IMR-90 (cell line): Measurements from ENCODE around the gene PRELP. TPM values are rescaled to one million over a fixed set of nuclear protein-coding genes. Genes with fewer than 3 reads are reported as not detected.

ENCODE experiments used
- ATAC-seq: fragments of 200-7000 bp; cut with Tn5 transposase; 2 replicates; pipeline ENCODE4 v1.9.1; 2020; ENCODE audit warnings: low read depth, mild to moderate bottlenecking, moderate library complexity
- BruUV-seq: library from RNA; stranded (reverse); fragments of 400-500 nt; replicated peaks from 2 replicates; lab custom pipeline; 2021; lab: Mats Ljungman, UMichigan
- CTCF ChIA-PET: fragments of 300-600 bp; formaldehyde crosslinking; extraction: SDS; loops from one replicate; lab custom pipeline; 2021; ENCODE audit warnings: antibody characterized with exemption; lab: Yijun Ruan, JAX
- POLR2A ChIA-PET: fragments of 300-600 bp; sonication (Branson Sonifier 250); formaldehyde crosslinking; loops from one replicate; lab custom pipeline; 2022; ENCODE audit warnings: antibody characterized with exemption; ENCODE audit not compliant: unreplicated experiment; lab: Charles Lee
- DNase-seq: peaks from one replicate; pipeline ENCODE4 v3.0.0; 2013
- H2AFZ ChIP-seq: replicated peaks from 2 replicates; pipeline ENCODE3; 2013; ENCODE audit warnings: low read length, mild to moderate bottlenecking; ENCODE audit not compliant: poor library complexity
- H2AK5ac ChIP-seq: 2 replicates; pipeline ENCODE4 v1.6.1; 2013; ENCODE audit warnings: low read depth, low read length, inconsistent platforms
- H2AK9ac ChIP-seq: replicated peaks from 2 replicates; pipeline ENCODE3; 2013; ENCODE audit warnings: mild to moderate bottlenecking, low read depth, low read length, moderate library complexity; ENCODE audit not compliant: poor library complexity
- H2BK120ac ChIP-seq: 2 replicates; pipeline ENCODE4 v1.6.1; 2013; ENCODE audit warnings: low read depth, low read length, inconsistent platforms
- H2BK15ac ChIP-seq: 3 replicates; pipeline ENCODE4 v1.6.1; 2013; ENCODE audit warnings: low read depth, low read length, inconsistent platforms
- H2BK20ac ChIP-seq: 2 replicates; pipeline ENCODE4 v1.6.1; 2013; ENCODE audit warnings: low read depth, mild to moderate bottlenecking, inconsistent platforms, low read length, moderate library complexity
- H2BK5ac ChIP-seq: 2 replicates; pipeline ENCODE4 v1.6.1; 2013; ENCODE audit warnings: mild to moderate bottlenecking, low read depth, low read length, inconsistent platforms; ENCODE audit not compliant: poor library complexity, severe bottlenecking
- H3K14ac ChIP-seq: replicated peaks from 2 replicates; pipeline ENCODE4 v1.6.1; 2013; ENCODE audit warnings: low read depth, low read length, inconsistent platforms
- H3K18ac ChIP-seq: 2 replicates; pipeline ENCODE4 v1.6.1; 2013; ENCODE audit warnings: low read depth, low read length, control low read depth
- H3K23ac ChIP-seq: 2 replicates; pipeline ENCODE4 v1.6.1; 2013; ENCODE audit warnings: low read depth, low read length, inconsistent platforms
- H3K27ac ChIP-seq: 2 replicates; pipeline ENCODE4 v1.5.1; 2013; ENCODE audit warnings: mild to moderate bottlenecking, control low read depth, low read length; ENCODE audit not compliant: insufficient read depth
- H3K27me3 ChIP-seq: 2 replicates; pipeline ENCODE4 v1.6.1; 2013; ENCODE audit warnings: low read length; ENCODE audit not compliant: control insufficient read depth, insufficient read depth
- H3K36me3 ChIP-seq: 2 replicates; pipeline ENCODE4 v1.6.1; 2013; ENCODE audit warnings: low read length, mixed read lengths; ENCODE audit not compliant: control insufficient read depth, insufficient read depth
- H3K4ac ChIP-seq: 2 replicates; pipeline ENCODE4 v1.6.1; 2013; ENCODE audit warnings: low read depth, low read length, inconsistent platforms
- H3K4me1 ChIP-seq: 2 replicates; pipeline ENCODE4 v1.6.1; 2013; ENCODE audit warnings: low read length, mixed read lengths; ENCODE audit not compliant: control insufficient read depth, insufficient read depth
- H3K4me2 ChIP-seq: 2 replicates; pipeline ENCODE4 v1.6.1; 2013; ENCODE audit warnings: low read depth, mild to moderate bottlenecking, control low read depth, low read length, moderate library complexity
- H3K4me3 ChIP-seq: 2 replicates; pipeline ENCODE4 v1.5.1; 2013; ENCODE audit warnings: low read depth, mild to moderate bottlenecking, control low read depth, low read length, moderate library complexity; ENCODE audit not compliant: insufficient read depth
- H3K56ac ChIP-seq: 2 replicates; pipeline ENCODE4 v1.6.1; 2013; ENCODE audit warnings: low read length, inconsistent platforms; ENCODE audit not compliant: insufficient read depth; ENCODE audit errors: extremely low read depth
- H3K79me1 ChIP-seq, 2 experiments: 2 replicates each; pipeline ENCODE4 v1.6.1; 2013; ENCODE audit warnings: low read length in 2 of 2, inconsistent platforms in 1 of 2, low read depth in 1 of 2
- H3K9ac ChIP-seq: 2 replicates; pipeline ENCODE4 v1.6.1; 2013; ENCODE audit warnings: low read depth, low read length, control low read depth
- H3K9me1 ChIP-seq: 2 replicates; pipeline ENCODE4 v1.6.1; 2013; ENCODE audit warnings: low read length, inconsistent platforms; ENCODE audit not compliant: insufficient read depth
- H3K9me3 ChIP-seq: 2 replicates; pipeline ENCODE4 v1.6.1; 2013; ENCODE audit warnings: low read length; ENCODE audit not compliant: control insufficient read depth, insufficient read depth
- H4K20me1 ChIP-seq: 2 replicates; pipeline ENCODE4 v1.6.1; 2013; ENCODE audit warnings: low read length, inconsistent platforms; ENCODE audit not compliant: insufficient read depth
- H4K5ac ChIP-seq: 2 replicates; pipeline ENCODE4 v1.6.1; 2013; ENCODE audit warnings: mild to moderate bottlenecking, low read depth, low read length, control low read depth
- H4K8ac ChIP-seq, 2 experiments: 2 replicates each; pipeline ENCODE4 v1.6.1; 2013; ENCODE audit warnings: low read depth in 2 of 2, low read length in 2 of 2, control low read depth in 1 of 2, inconsistent platforms in 1 of 2
- H4K91ac ChIP-seq: 2 replicates; pipeline ENCODE4 v1.6.1; 2013; ENCODE audit warnings: low read depth, low read length, inconsistent platforms; ENCODE audit not compliant: insufficient read depth
- BHLHE40 ChIP-seq: fragments of 150-350 bp; IDR thresholded peaks from 2 replicates; pipeline ENCODE4 v1.6.1; 2016; ENCODE audit warnings: mild to moderate bottlenecking, low read depth, low read length
- MAFK ChIP-seq: IDR thresholded peaks from 2 replicates; pipeline ENCODE4 v1.6.1; 2012; ENCODE audit warnings: low read depth, low read length, improper control_type of control experiment
- RAD21 ChIP-seq: IDR thresholded peaks from 2 replicates; pipeline ENCODE4 v1.6.1; 2012; ENCODE audit warnings: low read length, improper control_type of control experiment
- RCOR1 ChIP-seq: IDR thresholded peaks from 2 replicates; pipeline ENCODE4 v1.6.1; 2012; ENCODE audit warnings: mild to moderate bottlenecking, low read length, improper control_type of control experiment; ENCODE audit not compliant: insufficient replicate concordance
- RFX5 ChIP-seq: IDR thresholded peaks from 2 replicates; pipeline ENCODE4 v1.8.0; 2012; ENCODE audit warnings: low read depth, mild to moderate bottlenecking, low read length, moderate library complexity
- WGBS, 2 experiments: methylation state at CpG; one replicate each; pipeline versions ENCODE4 v1.1.5 to v1.1.7; 2013; ENCODE audit warnings: missing lambda C conversion rate in 2 of 2; ENCODE audit not compliant: insufficient read length in 1 of 2; ENCODE audit errors: extremely low coverage in 2 of 2; 5-methylcytosine and 5-hydroxymethylcytosine counted together
- dilution Hi-C: fragments of 300-500 bp; cut with HindIII; formaldehyde crosslinking; loops from one replicate; pipeline ENCODE4 v1.14.3; 2018; ENCODE audit warnings: low sequenced_read_pairs; ENCODE audit not compliant: unreplicated experiment
- in situ Hi-C: fragments of 300-500 bp; cut with MboI; formaldehyde crosslinking; loops from 3 replicates; pipeline ENCODE4 v1.14.3; 2019; ENCODE audit warnings: low sequenced_read_pairs, inconsistent platforms, mixed read lengths
- intact Hi-C: fragments of 100-400 bp; cut with micrococcal nuclease; formaldehyde crosslinking; loops from 2 replicates; pipeline ENCODE4 v1.10.0; 2022
- polyA plus RNA-seq, 3 experiments: library from polyadenylated mRNA; depleted of rRNA; stranded (reverse); fragments of >200 nt; gene quantifications; 2 replicates each; pipeline ENCODE4 v1.2.3, GENCODE V29; 2012; ENCODE audit warnings: low replicate concordance in 1 of 3
- total RNA-seq: library from RNA; depleted of rRNA; stranded (reverse); fragments of >200 nt; gene quantifications from 2 replicates; pipeline ENCODE4 v1.2.3, GENCODE V29; 2012

Gene PRELP
- total and polyA plus RNA-seq, 2 of the 4 experiments (the other 2 are of a cell fraction) = 0.56 TPM; not detected in 1

GRCh38 chr1:203453616-203454015 lies 22.0 kb upstream of the PRELP start:
- Histone ChIP-seq H2BK20ac (no peak overlapping the region), H3K79me1 (no peaks in the 10 kb centered on the region), H3K27ac (no peak overlapping the region), H3K4me1 (peaks cover under 1% of the 10 kb centered on the region; the same call in 1 of the 2 replicates), H3K23ac (0 out of 2 replicates have a peak overlapping the region, but pooled peaks have one; percentile 42), H2AK5ac (no peak overlapping the region), H2AFZ (peak overlapping the region; percentile 46), H4K5ac (no peak overlapping the region), H2BK5ac (no peak overlapping the region), H3K56ac (no peak overlapping the region), H3K14ac (no peak overlapping the region), H3K9ac (no peak overlapping the region), H3K4me2 (no peak overlapping the region), H4K8ac (no peak overlapping the region), H2BK15ac (no peak overlapping the region), H3K9me3 (no peaks in the 10 kb centered on the region), H3K4ac (no peak overlapping the region), H2AK9ac (no peak overlapping the region), H3K27me3 (peaks cover 42% of the 10 kb centered on the region), H4K91ac (no peak overlapping the region), H4K20me1 (no peaks in the 10 kb centered on the region), H3K36me3 (no peaks in the 10 kb centered on the region), H2BK120ac (no peak overlapping the region), H3K9me1 (no peaks in the 10 kb centered on the region), H3K18ac (no peak overlapping the region), H3K4me3 (no peak overlapping the region)
- no CpG with 5 or more reads among the region's 5 CpGs for WGBS, 2 experiments
- in situ Hi-C loops = no loop called here
- dilution Hi-C loops = no loop called here
- CTCF ChIA-PET = interaction anchor here (0.6 to 0.9 kb wide), 2 partner anchors 13 to 113 kb away, joined by 3 read pairs; no protein-coding TSS in a partner anchor
- BruUV-seq = no TSS peak
- intact Hi-C loops = no loop called here
- DNase-seq = no peak
- POLR2A ChIA-PET = no interaction called here
- TF ChIP-seq RAD21 (no peak), RCOR1 (no peak), RFX5 (no peak), MAFK (no peak), BHLHE40 (no peak)
- ATAC-seq = no peak
